ENCODE results near the gene SMG9.

Gene SMG9

DNA sequence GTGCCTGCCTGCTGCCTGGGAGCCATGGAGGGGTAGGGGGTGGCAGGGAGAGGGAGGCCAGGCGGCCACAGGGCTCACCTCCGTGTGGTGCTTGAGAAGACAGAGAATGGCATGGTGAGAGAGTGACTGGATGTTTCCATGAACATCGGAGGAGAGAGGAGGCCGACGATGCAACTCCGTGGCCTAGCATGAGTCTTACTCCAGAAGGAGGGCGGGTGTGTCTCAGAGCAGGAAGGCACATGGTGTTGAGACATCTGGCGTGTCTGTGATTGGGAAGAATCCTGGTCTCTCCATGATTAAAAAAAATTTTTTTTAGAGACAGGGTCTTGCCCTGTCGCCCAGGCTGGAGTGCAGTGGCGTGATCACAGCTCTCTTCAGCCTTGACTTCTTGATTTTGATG is 33.8 kb downstream of the SMG9 start:
- DNase-seq, result no peak

GRCh38 chr19:43719918-43720317 is 34.8 kb downstream of the SMG9 start:
- DNase-seq, result no peak

- DNase-seq, result no peak
These were observed 35.3 kb downstream of the SMG9 start for GRCh38 chr19:43719378-43719868.

GRCh38 chr19:43718627-43719377 is 36.0 kb downstream of the SMG9 start:
- no peak for DNase-seq

DNA sequence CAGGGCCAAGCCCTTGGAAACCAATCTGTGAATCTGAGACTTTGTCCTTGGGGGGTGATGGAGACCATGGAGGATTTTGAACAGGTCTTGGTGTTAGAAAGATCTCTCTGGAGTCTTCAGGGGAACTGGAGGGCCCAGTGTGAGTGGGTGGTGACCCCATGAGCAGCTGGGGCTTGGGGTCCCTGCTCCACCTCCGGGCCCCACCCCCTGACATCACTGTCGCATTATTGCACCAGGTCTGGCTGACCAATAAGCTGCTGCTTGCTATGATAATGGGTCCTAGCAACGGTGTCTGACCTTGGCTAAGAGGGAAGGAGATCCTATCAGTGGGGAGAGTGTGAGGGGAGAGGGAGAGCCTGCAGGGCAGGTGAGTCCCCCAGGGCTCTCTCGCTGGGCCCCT is 39.0 kb downstream of the SMG9 start, which contains the start of gene IRGC:
Gene IRGC, plus strand, starts transcription at position 301 of the 400 bp plus-strand sequence. CDS start 2,483 bp downstream, outside the sequence.
- no peak for DNase-seq

- no peak for DNase-seq
These were observed 41.6 kb downstream of the SMG9 start for GRCh38 chr19:43713208-43713607.

DNA sequence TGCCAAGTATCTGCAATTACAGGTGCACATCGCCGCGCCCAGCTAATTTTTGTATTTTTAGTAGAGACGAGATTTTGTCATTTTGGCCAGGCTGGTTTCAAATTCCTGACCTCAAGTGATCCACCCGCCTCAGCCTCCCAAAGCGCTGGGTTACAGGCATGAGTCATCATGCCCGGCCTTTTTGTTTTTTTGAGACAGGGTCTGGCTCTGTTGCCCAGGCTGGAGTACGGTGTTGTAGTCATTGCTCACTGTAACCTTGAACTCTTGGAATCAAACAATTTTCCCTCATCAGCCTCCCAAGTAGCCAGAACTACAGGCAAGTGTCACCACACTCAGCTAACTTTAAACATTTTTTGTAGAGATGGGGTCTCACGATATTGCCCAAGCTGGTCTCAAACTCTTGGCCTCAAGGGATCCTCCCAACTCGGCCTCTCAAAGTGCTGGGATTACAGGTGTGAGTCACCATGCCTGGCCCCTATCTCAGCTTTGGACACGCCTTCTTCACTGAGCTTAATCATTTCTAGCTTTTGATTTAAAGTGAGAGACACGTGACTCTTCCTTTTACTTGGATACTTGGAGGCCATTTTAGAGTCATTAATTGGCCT is 42.9 kb downstream of the SMG9 start:
- DNase-seq, result no peak

GRCh38 chr19:43708716-43709115 is 46.0 kb downstream of the SMG9 start:
- DNase-seq, result no peak

DNA sequence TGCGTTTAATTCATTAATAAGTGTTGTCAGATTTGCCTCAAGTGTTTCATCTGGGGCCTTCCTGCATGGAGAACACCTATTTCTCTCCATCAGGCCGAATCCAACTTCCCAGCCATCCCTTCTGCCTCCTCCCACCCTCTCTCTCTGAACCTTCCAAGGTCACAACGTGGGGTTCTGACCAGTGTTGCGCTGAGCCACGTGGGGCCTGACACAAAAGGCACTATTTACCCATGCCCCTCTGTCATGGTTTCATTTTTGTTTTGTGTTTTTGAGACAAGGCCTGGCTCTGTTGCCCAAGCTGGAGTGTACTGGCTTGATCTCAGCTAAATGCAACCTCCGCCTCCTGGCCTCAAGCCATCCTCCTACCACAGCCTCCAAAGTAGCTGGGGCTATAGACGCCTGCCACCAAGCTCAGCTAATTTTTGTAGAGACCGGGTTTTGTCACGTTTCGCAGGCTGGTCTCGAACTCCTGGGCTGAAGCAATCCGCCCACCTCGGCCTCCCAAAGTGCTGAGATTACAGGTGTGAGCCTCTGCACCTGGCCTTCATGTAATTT is 47.5 kb downstream of the SMG9 start:
- no peak for DNase-seq

DNA sequence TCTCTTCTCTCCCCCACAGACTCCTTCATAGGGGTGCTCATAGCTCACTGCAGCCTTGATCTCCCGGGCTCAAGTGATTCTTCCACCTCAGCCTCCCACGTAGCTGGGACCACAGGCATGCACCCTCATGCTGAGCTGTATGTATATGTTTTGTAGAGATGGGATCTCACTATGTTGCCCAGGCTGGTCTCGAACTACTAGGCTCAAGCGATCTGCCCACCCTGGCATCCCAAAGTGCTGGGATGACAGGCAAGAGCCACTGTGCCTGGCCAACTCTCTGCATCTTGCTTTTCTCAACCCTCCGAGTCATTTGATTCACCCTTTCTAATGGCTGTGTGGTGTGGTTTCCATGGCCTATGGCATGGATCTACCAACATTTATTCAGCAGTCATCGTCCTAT is 49.0 kb downstream of the SMG9 start:
- DNase-seq, result no peak

DNA sequence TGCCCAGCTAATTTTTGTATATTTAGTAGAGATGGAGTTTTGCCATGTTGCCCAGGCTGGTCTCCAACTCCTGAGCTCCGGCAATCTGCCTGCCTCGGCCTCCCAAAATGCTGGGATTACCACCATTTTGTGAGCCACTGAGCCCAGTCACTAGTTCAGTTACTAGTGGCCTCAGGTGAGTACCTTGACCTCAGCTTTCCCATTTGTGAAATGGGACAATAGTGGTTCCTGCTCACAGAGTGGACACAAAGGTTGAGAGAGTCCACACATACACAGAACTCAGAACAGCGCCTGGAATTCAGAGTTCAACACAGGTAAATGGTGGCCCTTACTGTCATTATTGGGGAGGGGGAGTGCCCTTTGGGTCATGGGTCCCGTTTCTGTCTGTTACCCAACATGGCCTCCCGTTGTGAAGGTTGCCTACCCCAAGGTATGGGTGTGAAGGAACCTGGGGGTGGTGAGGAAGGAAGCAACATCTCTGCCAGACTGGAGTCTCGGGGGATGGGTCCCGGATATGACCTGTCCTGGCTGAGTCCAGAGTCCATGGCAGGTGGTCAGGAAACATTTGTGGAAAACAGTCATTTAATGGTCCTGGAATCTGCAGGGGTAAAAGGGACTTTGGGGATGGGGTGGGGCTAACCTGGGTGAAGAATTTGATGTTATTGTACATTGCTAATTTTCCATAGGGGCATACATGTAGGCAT is 50.6 kb downstream of the SMG9 start:
- no peak for DNase-seq

DNA sequence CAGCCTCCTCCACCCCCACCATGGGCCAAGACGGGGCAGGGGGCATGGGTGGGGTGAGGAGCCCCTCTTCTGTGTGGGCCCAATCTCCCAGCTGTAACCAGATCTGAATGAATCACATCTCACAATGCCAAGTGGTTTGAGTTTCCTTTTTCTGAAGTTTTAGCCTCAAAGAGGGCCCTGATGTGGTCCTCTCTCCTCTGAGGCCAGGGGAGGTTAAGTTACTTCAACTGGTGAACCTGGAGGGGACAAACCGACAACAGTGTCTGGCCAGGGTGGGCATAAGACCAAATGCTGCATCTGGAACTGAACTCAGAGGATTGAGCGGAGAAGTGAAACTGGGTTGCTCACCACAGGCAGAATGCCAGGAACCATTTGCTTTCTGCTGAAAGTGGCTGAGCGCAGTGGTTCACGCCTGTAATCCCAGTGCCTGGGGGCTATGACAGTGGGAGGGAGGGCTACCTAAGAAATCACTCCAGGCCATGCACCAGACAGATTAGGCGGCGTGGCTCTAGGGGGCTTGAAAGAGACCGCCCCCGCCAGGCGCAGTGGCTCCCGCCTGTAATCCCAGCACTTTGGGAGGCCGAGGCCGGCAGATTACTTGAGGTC is 54.3 kb downstream of the SMG9 start:
- no peak for DNase-seq

DNA sequence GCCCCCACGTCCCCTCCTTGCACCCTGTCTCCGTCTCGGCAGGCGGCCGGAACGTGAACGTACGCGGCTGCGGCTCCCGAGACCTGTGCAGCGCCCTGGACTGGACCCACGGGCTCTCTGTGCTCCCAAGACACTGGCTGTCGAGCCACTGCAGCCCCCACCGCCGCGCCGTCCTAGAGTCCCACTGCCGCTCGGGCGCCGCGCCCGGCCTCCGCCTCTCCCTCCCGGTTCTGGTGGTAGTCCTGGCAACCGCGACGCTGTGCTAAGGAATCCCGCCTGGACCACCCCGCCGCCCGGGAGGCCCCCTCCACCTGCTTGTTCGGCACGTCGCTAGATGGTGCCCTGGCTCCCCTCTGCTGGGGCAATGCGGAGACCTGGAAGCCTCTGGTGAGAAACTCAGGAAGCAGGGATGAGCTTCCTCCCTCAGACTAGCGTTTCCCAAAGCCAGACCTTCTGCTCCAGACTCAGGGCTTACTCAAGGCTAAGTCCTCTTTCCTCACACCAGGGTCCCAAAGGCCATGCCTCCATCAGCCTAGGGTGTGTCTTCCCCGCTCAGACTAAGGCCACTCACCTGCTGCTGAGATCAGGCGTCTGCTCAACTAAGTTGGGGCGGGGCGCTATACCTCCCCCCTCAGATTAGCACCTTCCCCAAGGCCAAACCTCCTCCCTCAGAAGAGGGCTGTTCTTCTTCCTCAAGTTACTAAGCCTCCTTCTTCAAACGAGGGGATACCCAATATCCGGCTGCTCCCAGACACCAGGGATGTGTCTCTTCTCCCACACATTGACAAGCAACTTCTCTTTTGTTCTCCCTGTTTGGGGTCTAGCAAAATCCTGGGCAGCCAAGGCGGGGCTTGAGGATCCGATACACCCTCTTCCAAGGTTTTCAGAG is 55.0 kb downstream of the SMG9 start:
- no peak for DNase-seq

DNA sequence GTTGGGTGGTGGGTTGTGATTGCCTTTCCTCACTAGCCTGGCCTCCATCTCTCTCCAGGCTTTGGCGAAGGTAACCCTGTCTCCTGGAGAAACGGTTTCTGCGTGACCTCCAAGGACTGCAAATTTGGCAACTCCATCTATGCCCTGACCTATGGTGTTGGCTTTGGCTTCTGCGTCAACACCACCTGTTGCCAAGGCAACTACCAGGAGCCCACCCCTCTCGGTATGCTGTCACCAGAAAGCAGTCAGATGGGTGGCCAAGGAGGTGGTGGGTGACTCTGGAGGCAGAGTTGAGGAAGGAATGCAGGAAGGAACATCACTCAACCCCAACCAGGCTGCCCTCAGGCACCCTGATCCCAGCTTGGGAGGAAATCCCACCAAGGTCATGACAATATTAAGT is 57.5 kb downstream of the SMG9 start:
- no peak for DNase-seq

GRCh38 chr19:43695985-43696704 is 58.6 kb downstream of the SMG9 start:
- DNase-seq, result no peak

- no peak for DNase-seq
These were observed 60.2 kb downstream of the SMG9 start for GRCh38 chr19:43694553-43694952.

- DNase-seq, result no peak
These were observed 61.9 kb downstream of the SMG9 start for GRCh38 chr19:43692877-43693276.

- no peak for DNase-seq
These were observed 62.4 kb downstream of the SMG9 start for GRCh38 chr19:43692385-43692784.

DNA sequence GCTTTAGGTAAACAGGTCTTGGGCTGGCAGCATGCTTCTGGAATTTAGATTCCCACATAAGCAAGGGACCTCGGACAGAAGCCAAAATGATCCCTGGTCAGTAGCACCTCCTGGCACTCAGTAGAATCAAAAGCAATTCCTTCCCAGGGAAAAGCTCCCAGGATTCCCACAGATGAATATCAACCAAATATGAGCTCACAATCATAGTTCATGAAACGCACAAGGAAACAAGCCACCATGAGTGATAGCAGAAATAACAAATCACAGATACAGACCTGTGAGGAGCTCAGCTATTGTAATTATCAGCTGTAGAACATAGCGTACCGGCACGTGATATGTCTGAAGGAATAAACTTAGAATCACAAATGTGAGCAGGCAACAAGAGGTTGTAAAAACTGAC is 63.0 kb downstream of the SMG9 start:
- DNase-seq, result no peak

GRCh38 chr19:43690890-43691289 is 63.9 kb downstream of the SMG9 start:
- no peak for DNase-seq

GRCh38 chr19:43690444-43690843 is 64.3 kb downstream of the SMG9 start:
- no peak for DNase-seq
